ENCODE results near the gene TMEM108. TPM values are rescaled to one million over a fixed set of nuclear protein-coding genes. Genes with fewer than 3 reads are reported as not detected.

TMEM108 gene
- total RNA-seq, 4 donors from 2014 or later: 2.6 to 9.2 (median 4.6) TPM

DNA sequence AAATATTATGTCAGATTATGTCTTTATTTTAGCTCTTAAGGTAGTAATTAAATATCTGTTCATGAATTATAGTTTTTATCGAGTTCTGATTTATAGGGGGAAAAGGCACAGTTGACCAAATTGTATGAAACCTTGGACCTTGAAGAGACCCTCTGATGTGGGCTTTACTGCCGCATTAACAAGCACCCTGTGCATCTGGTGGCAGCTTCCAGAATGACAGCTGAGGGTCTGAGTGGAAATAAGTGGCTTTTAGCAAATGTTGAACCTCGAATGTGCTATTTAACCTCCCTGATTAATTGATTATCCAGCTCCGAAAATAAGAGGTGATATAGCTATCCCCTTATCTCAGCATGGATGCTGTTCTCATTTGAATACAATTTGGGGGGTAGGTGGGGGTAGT is 87.0 kb downstream of the TMEM108 start:
- H3K27ac ChIP-seq: no peak overlapping the region
- 89 to 90% methylated on average over 4 of the region's 4 CpGs for WGBS, 2 donors
- H3K4me3 ChIP-seq (replicated peaks in 1 of 3): no peak overlapping the region
- H3K27me3 ChIP-seq: no peaks in the 10 kb centered on the region
- no peaks in the 10 kb centered on the region for H3K9me3 ChIP-seq
- DNase-seq: no peak
- no peaks in the 10 kb centered on the region for H3K36me3 ChIP-seq
- intact Hi-C loops (cut with DNase I): no loop called here
- no peak for TF ChIP-seq POLR2A (IDR thresholded peaks at IDR 0.05)
- TF ChIP-seq, protein P1, sequence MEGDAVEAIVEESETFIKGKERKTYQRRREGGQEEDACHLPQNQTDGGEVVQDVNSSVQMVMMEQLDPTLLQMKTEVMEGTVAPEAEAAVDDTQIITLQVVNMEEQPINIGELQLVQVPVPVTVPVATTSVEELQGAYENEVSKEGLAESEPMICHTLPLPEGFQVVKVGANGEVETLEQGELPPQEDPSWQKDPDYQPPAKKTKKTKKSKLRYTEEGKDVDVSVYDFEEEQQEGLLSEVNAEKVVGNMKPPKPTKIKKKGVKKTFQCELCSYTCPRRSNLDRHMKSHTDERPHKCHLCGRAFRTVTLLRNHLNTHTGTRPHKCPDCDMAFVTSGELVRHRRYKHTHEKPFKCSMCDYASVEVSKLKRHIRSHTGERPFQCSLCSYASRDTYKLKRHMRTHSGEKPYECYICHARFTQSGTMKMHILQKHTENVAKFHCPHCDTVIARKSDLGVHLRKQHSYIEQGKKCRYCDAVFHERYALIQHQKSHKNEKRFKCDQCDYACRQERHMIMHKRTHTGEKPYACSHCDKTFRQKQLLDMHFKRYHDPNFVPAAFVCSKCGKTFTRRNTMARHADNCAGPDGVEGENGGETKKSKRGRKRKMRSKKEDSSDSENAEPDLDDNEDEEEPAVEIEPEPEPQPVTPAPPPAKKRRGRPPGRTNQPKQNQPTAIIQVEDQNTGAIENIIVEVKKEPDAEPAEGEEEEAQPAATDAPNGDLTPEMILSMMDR (IDR thresholded peaks at IDR 0.05): no peak
- no peaks in the 10 kb centered on the region for H3K4me1 ChIP-seq

DNA sequence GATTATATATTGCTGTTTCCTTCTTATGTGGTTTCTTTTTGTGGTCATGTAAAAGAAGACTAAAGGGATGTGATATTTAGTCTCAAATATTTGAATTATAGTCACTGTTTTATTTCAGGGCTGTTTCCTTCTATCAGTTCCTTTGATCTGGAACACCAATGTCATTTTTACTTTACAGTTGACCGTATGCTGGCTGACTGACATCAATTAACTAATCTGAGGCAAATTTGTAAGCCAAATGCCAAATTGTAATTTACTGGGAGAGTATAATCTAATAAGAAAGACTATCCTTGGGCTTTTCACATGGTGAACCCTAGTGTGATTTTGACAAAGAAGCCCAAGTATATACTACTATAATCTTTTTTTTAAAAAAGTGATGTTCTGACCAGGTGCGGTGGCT is 87.6 kb downstream of the TMEM108 start:
- intact Hi-C loops (cut with DNase I): no loop called here
- 88 to 96% methylated on average over 2 of the region's 2 CpGs for WGBS, 2 donors
- TF ChIP-seq, protein P1 (IDR thresholded peaks at IDR 0.05): no peak
- no peak for TF ChIP-seq POLR2A (IDR thresholded peaks at IDR 0.05)

DNA sequence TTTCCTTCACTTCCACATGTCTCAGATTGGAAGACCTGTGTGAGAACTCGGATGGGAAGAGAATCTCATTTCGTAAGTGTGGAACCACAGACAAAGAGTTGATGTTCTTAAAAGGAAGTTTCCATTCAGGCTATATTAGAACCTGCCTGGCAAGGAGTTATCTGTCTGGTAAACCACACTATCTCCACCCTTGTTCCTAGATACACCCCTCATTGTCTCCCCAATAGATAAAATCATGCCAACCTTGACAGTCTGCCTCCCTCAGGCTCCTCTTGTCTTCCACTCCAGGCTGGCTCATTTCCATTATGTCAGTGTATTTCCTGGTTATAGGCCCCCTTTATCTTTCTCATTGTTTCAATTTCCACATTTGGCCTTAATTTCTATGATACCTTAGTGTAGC is 89.2 kb downstream of the TMEM108 start:
- intact Hi-C loops (cut with DNase I): no loop called here
- Histone ChIP-seq H3K9me3 (no peaks in the 10 kb centered on the region), H3K4me3 (replicated peaks in 1 of 3) (no peak overlapping the region), H3K4me1 (no peaks in the 10 kb centered on the region), H3K27me3 (no peaks in the 10 kb centered on the region), H3K27ac (no peak overlapping the region), H3K36me3 (no peaks in the 10 kb centered on the region)
- TF ChIP-seq POLR2A (IDR thresholded peaks at IDR 0.05): no peak
- TF ChIP-seq, protein P1 (IDR thresholded peaks at IDR 0.05): no peak
- DNase-seq: no peak
- 80 to 91% methylated on average over 2 of the region's 2 CpGs for WGBS, 2 donors

More for the DNA sequence above, 87.6 kb downstream of the TMEM108 start:
- no peaks in the 10 kb centered on the region for H3K4me1 ChIP-seq
- no peaks in the 10 kb centered on the region for H3K36me3 ChIP-seq
- H3K27me3 ChIP-seq: no peaks in the 10 kb centered on the region
- no peak overlapping the region for H3K4me3 ChIP-seq (replicated peaks in 1 of 3)
- no peak overlapping the region for H3K27ac ChIP-seq
- DNase-seq: no peak
- no peaks in the 10 kb centered on the region for H3K9me3 ChIP-seq

DNA sequence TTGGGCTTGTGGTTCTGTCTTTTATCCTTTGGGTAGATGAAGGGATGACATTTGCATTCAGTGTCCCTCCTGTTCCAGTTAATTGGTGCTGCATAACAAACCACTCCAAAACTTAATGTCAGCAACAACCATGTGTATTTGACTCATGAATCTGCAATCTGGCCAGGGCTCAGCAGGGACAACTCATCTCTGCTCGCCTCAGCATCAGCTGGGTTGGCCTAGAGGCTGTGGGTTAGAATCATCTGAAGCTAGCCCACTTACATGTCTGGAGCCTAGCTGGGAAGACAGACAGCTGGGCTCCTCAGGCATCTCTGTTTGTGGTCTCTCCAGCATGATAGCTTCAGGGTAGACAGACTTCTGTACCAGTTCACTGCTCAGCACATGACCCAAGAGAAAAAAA is 92.0 kb downstream of the TMEM108 start:
- intact Hi-C loops (cut with DNase I): no loop called here
- no peak overlapping the region for H3K27ac ChIP-seq
- 64 to 78% methylated on average over 1 of the region's 1 CpG for WGBS, 2 donors
- no peak for TF ChIP-seq POLR2A (IDR thresholded peaks at IDR 0.05)
- TF ChIP-seq, protein P1 (IDR thresholded peaks at IDR 0.05): no peak
- no peaks in the 10 kb centered on the region for H3K36me3 ChIP-seq
- DNase-seq: no peak
- no peaks in the 10 kb centered on the region for H3K4me1 ChIP-seq
- no peaks in the 10 kb centered on the region for H3K9me3 ChIP-seq
- no peaks in the 10 kb centered on the region for H3K27me3 ChIP-seq
- H3K4me3 ChIP-seq (replicated peaks in 1 of 3): no peak overlapping the region

DNA sequence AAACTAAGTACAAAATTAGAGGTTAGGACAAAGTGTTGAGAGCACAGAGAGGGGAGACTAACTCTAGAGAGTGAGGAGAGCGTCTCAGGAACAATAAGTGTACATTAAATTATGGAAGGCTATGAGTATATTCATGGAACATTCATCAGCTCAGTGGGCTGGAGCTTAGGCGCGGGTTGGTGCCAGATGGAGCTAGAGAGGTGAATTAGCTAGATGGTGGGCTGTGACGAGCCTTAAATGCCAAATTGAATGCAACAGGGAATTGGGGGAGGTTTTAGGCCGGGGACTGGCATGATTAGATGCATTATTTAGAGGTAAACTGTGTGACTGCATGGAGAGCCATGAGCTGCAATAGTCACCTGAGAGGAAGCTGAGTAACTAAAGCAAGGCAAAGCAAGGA is 97.1 kb downstream of the TMEM108 start:
- DNase-seq: no peak
- H3K27ac ChIP-seq: no peak overlapping the region
- intact Hi-C loops (cut with DNase I): no loop called here
- no peaks in the 10 kb centered on the region for H3K36me3 ChIP-seq
- H3K4me1 ChIP-seq: no peaks in the 10 kb centered on the region
- 86 to 89% methylated on average over 5 of the region's 5 CpGs for WGBS, 2 donors
- H3K9me3 ChIP-seq: no peaks in the 10 kb centered on the region
- no peaks in the 10 kb centered on the region for H3K27me3 ChIP-seq
- TF ChIP-seq POLR2A (IDR thresholded peaks at IDR 0.05): no peak
- TF ChIP-seq, protein P1 (IDR thresholded peaks at IDR 0.05): no peak
- H3K4me3 ChIP-seq (replicated peaks in 1 of 3): no peak overlapping the region

All from thyroid gland (tissue), 4 donors.